H1 (cell line): ENCODE data around the gene S100A8. TPM values are rescaled to one million over a fixed set of nuclear protein-coding genes. Genes with fewer than 3 reads are reported as not detected.

Experiments
- CTCF ChIA-PET: fragments of 300-600 bp; sonication (Branson Sonifier 250); formaldehyde crosslinking; loops from one replicate; lab custom pipeline; 2021; ENCODE audit not compliant: partially characterized antibody; lab: Charles Lee
- POLR2A ChIA-PET: fragments of 300-600 bp; sonication (Branson Sonifier 250); formaldehyde crosslinking; loops from one replicate; lab custom pipeline; 2021; ENCODE audit warnings: inconsistent platforms; ENCODE audit not compliant: partially characterized antibody; lab: Charles Lee
- DNase-seq, 2 experiments: peaks; one replicate each; pipeline versions ENCODE4 v3.0.0 to v3.0.0-alpha.2; 2010 to 2022; ENCODE audit warnings: low spot score in 2 of 2, low read depth in 1 of 2, mixed read lengths in 1 of 2
- FAIRE-seq: peaks from 2 replicates; lab custom pipeline; 2011; peaks lifted over from hg19 to GRCh38; lab: Jason Lieb, UNC
- H2AFZ ChIP-seq: 2 replicates; pipeline ENCODE4 v1.8.1; 2012; ENCODE audit warnings: low read length, inconsistent platforms
- H2AK5ac ChIP-seq: 2 replicates; pipeline ENCODE4 v1.6.1; 2013; ENCODE audit warnings: low read depth, low read length
- H2BK120ac ChIP-seq: replicated peaks from 2 replicates; pipeline ENCODE3; 2013; ENCODE audit warnings: low read depth, low read length, inconsistent platforms
- H2BK12ac ChIP-seq: 2 replicates; pipeline ENCODE4 v1.6.1; 2013; ENCODE audit warnings: low read depth, low read length
- H2BK15ac ChIP-seq: 2 replicates; pipeline ENCODE4 v1.6.1; 2013; ENCODE audit warnings: low read length
- H2BK20ac ChIP-seq: 2 replicates; pipeline ENCODE4 v1.6.1; 2013; ENCODE audit warnings: low read length
- H2BK5ac ChIP-seq: 2 replicates; pipeline ENCODE4 v1.6.1; 2013; ENCODE audit warnings: low read depth, low read length
- H3K14ac ChIP-seq: 2 replicates; pipeline ENCODE4 v1.6.1; 2013; ENCODE audit warnings: inconsistent platforms; ENCODE audit not compliant: insufficient read length
- H3K18ac ChIP-seq: 2 replicates; pipeline ENCODE4 v1.6.1; 2013; ENCODE audit warnings: low read length; ENCODE audit errors: extremely low read depth
- H3K23ac ChIP-seq: 2 replicates; pipeline ENCODE4 v1.6.1; 2013; ENCODE audit warnings: inconsistent platforms; ENCODE audit not compliant: insufficient read length
- H3K23me2 ChIP-seq: 2 replicates; pipeline ENCODE4 v1.6.1; 2013; ENCODE audit warnings: low read depth, low read length
- H3K27ac ChIP-seq: 2 replicates; pipeline ENCODE4 v1.6.1; 2011; ENCODE audit warnings: low read depth, low read length, inconsistent platforms
- H3K27me3 ChIP-seq, 4 experiments: replicated peaks in 1 of 4; 1 replicate in 1 of 4; 2 replicates in 3 of 4; pipeline versions ENCODE4 v1.6.1 to v1.8.1; 2011 to 2013; ENCODE audit warnings: low read length in 3 of 4, mild to moderate bottlenecking in 3 of 4, inconsistent platforms in 2 of 4, mixed read lengths in 2 of 4, moderate library complexity in 1 of 4; ENCODE audit not compliant: control insufficient read depth in 3 of 4, insufficient read depth in 3 of 4; ENCODE audit errors: extremely low read depth in 1 of 4
- H3K36me3 ChIP-seq, 4 experiments: 2 replicates each; pipeline versions ENCODE4 v1.6.1 to v1.8.1; 2011 to 2013; ENCODE audit warnings: mild to moderate bottlenecking in 4 of 4, low read length in 3 of 4, moderate library complexity in 2 of 4, control low read depth in 1 of 4, inconsistent platforms in 1 of 4; ENCODE audit not compliant: insufficient read depth in 4 of 4, control insufficient read depth in 2 of 4
- H3K4ac ChIP-seq: replicated peaks from 2 replicates; pipeline ENCODE3; 2013; ENCODE audit warnings: low read length, low read depth, mixed read lengths, inconsistent platforms; ENCODE audit not compliant: insufficient read length
- H3K4me1 ChIP-seq, 4 experiments: replicated peaks in 1 of 4; 1 replicate in 1 of 4; 2 replicates in 3 of 4; pipeline versions ENCODE4 v1.6.1 to v1.8.1; 2011 to 2013; ENCODE audit warnings: low read length in 3 of 4, inconsistent platforms in 2 of 4, mixed read lengths in 1 of 4; ENCODE audit not compliant: insufficient read depth in 4 of 4, control insufficient read depth in 3 of 4
- H3K4me2 ChIP-seq, 2 experiments: 2 replicates each; pipeline versions ENCODE4 v1.6.1 to v1.8.1; 2011 to 2013; ENCODE audit warnings: low read depth in 2 of 2, low read length in 2 of 2, control low read depth in 1 of 2, inconsistent platforms in 1 of 2, mild to moderate bottlenecking in 1 of 2; ENCODE audit not compliant: insufficient read depth in 1 of 2
- H3K4me3 ChIP-seq, 4 experiments: fragments of 200-600, 300-600 bp in 1 of 4; sonication (generic), shearing (Covaris generic), sonication (Bioruptor Twin) in 1 of 4; 2 replicates each; pipeline versions ENCODE4 v1.5.1 to v1.8.1; 2011 to 2016; ENCODE audit warnings: low read length in 4 of 4, low read depth in 3 of 4, control low read depth in 2 of 4, inconsistent platforms in 2 of 4, mild to moderate bottlenecking in 2 of 4, mixed read lengths in 1 of 4, moderate library complexity in 1 of 4; ENCODE audit not compliant: insufficient read depth in 2 of 4; ENCODE audit errors: extremely low read depth in 1 of 4
- H3K56ac ChIP-seq: replicated peaks from 2 replicates; pipeline ENCODE3; 2013; ENCODE audit warnings: low read depth, mild to moderate bottlenecking, mixed read lengths, low read length, inconsistent platforms; ENCODE audit not compliant: insufficient read length
- H3K79me1 ChIP-seq: 2 replicates; pipeline ENCODE4 v1.6.1; 2013; ENCODE audit warnings: low read depth, low read length, control low read depth
- H3K79me2 ChIP-seq, 2 experiments: 2 replicates each; pipeline versions ENCODE4 v1.6.1 to v1.8.1; 2012 to 2013; ENCODE audit warnings: low read length in 2 of 2, mild to moderate bottlenecking in 2 of 2, inconsistent platforms in 1 of 2; ENCODE audit not compliant: insufficient read depth in 2 of 2, control insufficient read depth in 1 of 2
- H3K9ac ChIP-seq, 4 experiments: replicated peaks in 1 of 4; 1 replicate in 1 of 4; 2 replicates in 3 of 4; pipeline versions ENCODE4 v1.6.1 to v1.8.1; 2011 to 2013; ENCODE audit warnings: low read depth in 3 of 4, low read length in 3 of 4, control low read depth in 2 of 4, mild to moderate bottlenecking in 2 of 4, moderate library complexity in 2 of 4, inconsistent platforms in 1 of 4; ENCODE audit errors: extremely low read depth in 1 of 4
- H3K9me3 ChIP-seq, 2 experiments: 2 replicates each; pipeline versions ENCODE4 v1.6.1 to v1.8.1; 2012 to 2013; ENCODE audit warnings: mild to moderate bottlenecking in 2 of 2, moderate library complexity in 2 of 2, control low read depth in 1 of 2, inconsistent platforms in 1 of 2, low read depth in 1 of 2, low read length in 1 of 2, mixed read lengths in 1 of 2; ENCODE audit not compliant: insufficient read depth in 2 of 2
- H4K20me1 ChIP-seq, 2 experiments: replicated peaks in 1 of 2; 2 replicates each; pipeline versions ENCODE3 to v1.8.1; 2011 to 2013; ENCODE audit warnings: inconsistent platforms in 2 of 2, low read length in 2 of 2, mild to moderate bottlenecking in 1 of 2; ENCODE audit not compliant: insufficient read depth in 2 of 2, control insufficient read depth in 1 of 2
- H4K5ac ChIP-seq: 2 replicates; pipeline ENCODE4 v1.6.1; 2013; ENCODE audit warnings: low read length, low read depth, mixed read lengths, inconsistent platforms; ENCODE audit not compliant: insufficient read length
- H4K8ac ChIP-seq: 2 replicates; pipeline ENCODE4 v1.8.0; 2013; ENCODE audit warnings: mild to moderate bottlenecking, moderate library complexity, low read length, inconsistent platforms; ENCODE audit not compliant: insufficient read depth; ENCODE audit errors: extremely low read depth
- H4K91ac ChIP-seq: replicated peaks from 2 replicates; pipeline ENCODE3; 2013; ENCODE audit warnings: low read length, mixed read lengths, inconsistent platforms; ENCODE audit not compliant: insufficient read length
- BRCA1 ChIP-seq: IDR thresholded peaks from 2 replicates; pipeline ENCODE4 v1.6.1; 2012; ENCODE audit warnings: low read depth, low read length, improper control_type of control experiment
- FOSL1 ChIP-seq: IDR thresholded peaks from 2 replicates; pipeline ENCODE4 v1.6.1; 2011; ENCODE audit warnings: mild to moderate bottlenecking, low read depth, low read length, moderate library complexity; ENCODE audit not compliant: insufficient read depth
- POLR2A ChIP-seq, 2 experiments: IDR thresholded peaks; 1 replicate in 1 of 2; 2 replicates in 1 of 2; pipeline ENCODE4 v1.6.1; 2011; ENCODE audit warnings: low read depth in 2 of 2, low read length in 2 of 2, mild to moderate bottlenecking in 2 of 2; ENCODE audit errors: control extremely low read depth in 1 of 2
- SIX5 ChIP-seq: IDR thresholded peaks from 2 replicates; pipeline ENCODE4 v1.6.1; 2011; ENCODE audit warnings: mild to moderate bottlenecking, low read depth, low read length
- TBP ChIP-seq: IDR thresholded peaks from 2 replicates; pipeline ENCODE4 v1.6.1; 2011; ENCODE audit warnings: low read depth, low read length, improper control_type of control experiment
- WGBS, 2 experiments: shearing (Covaris generic) in 1 of 2; methylation state at CpG; one replicate each; pipeline versions ENCODE4 v1.1.6 to v1.1.7; 2013 to 2015; ENCODE audit warnings: low lambda C conversion rate in 2 of 2, mixed read lengths in 2 of 2, inconsistent platforms in 1 of 2, low coverage in 1 of 2, missing lambda C conversion rate in 1 of 2; ENCODE audit not compliant: insufficient replicate concordance in 2 of 2, insufficient coverage in 1 of 2, insufficient read length in 1 of 2; ENCODE audit errors: extremely low coverage in 1 of 2, missing lambda C conversion rate in 1 of 2; 5-methylcytosine and 5-hydroxymethylcytosine counted together
- polyA plus RNA-seq, 7 experiments: library from polyadenylated mRNA; depleted of rRNA in 3 of 7; stranded (reverse) in 5 of 7; unstranded in 2 of 7; fragments of >200 nt in 5 of 7; fragments of 200-250 nt in 2 of 7; gene quantifications; 1 replicate in 5 of 7; 2 replicates in 1 of 7; 4 replicates in 1 of 7; pipeline versions ENCODE4 v1.2.1 to v1.2.3, GENCODE V29; 2011 to 2013; ENCODE audit warnings: missing spikeins in 2 of 7, mixed read lengths in 2 of 7
- total RNA-seq: library from RNA; stranded (reverse); fragmentation: NEBNext Ultra II Directional; extraction: Animal tissue kit (Norgen Biotek cat#: 25700); gene quantifications from 2 replicates; pipeline ENCODE4 v1.2.1, GENCODE V29; 2021

Gene S100A8
- total and polyA plus RNA-seq, 2 of the 8 experiments (the other 6 are each of a cell fraction or from before 2014, with no cell fraction given), result not detected

GRCh38 chr1:153399401-153400055 lies 8.7 kb upstream of the S100A8 start:
- no peak overlapping the region for H3K4ac ChIP-seq
- ChIA-PET CTCF (interaction anchor here (0.7 to 6.4 kb wide), 21 partner anchors 8 to 229 kb away, joined by 3 to 63 read pairs (median 4); partner anchors contain the start of genes PGLYRP4, S100A1, S100A7A and S100A8), POLR2A (no interaction called here)
- no peak overlapping the region for H3K4me3 ChIP-seq
- H2BK120ac ChIP-seq, result no peak overlapping the region
- no peaks in the 10 kb centered on the region for H3K79me2 ChIP-seq
- no peak overlapping the region for H2AFZ ChIP-seq
- WGBS, 2 experiments, result 93% methylated on average over 7 of the region's 7 CpGs; no CpG with 5 or more reads in 1 of the 2 experiments
- H4K91ac ChIP-seq, result no peak overlapping the region
- FAIRE-seq (no peak), DNase-seq (peak in 1 of 2 experiments; percentile 35)
- H3K27me3 ChIP-seq, result peaks cover 0 to 9% (median 7%) of the 10 kb centered on the region in 4 experiments; a peak in 6 of 7 replicates
- H3K36me3 ChIP-seq, result no peaks in the 10 kb centered on the region
- no peak overlapping the region for H4K8ac ChIP-seq
- no peak overlapping the region for H2BK5ac ChIP-seq
- H2BK12ac ChIP-seq, result 0 out of 2 replicates have a peak overlapping the region, but pooled peaks have one; percentile 33
- no peak overlapping the region for H3K9ac ChIP-seq
- H4K5ac ChIP-seq, result no peak overlapping the region
- no peak overlapping the region for H3K4me2 ChIP-seq
- no peak overlapping the region for H2AK5ac ChIP-seq
- H3K4me1 ChIP-seq, result no peaks in the 10 kb centered on the region; a peak in 1 of 7 replicates
- no peak overlapping the region for H3K14ac ChIP-seq
- H2BK20ac ChIP-seq, result no peak overlapping the region
- 0 out of 4 replicates have a peak, but pooled peaks cover 0 to 2% of the 10 kb centered on the region in 2 experiments for H3K9me3 ChIP-seq
- no peaks in the 10 kb centered on the region for H3K79me1 ChIP-seq
- H2BK15ac ChIP-seq, result no peak overlapping the region
- no peak overlapping the region for H3K23ac ChIP-seq
- no peaks in the 10 kb centered on the region for H3K23me2 ChIP-seq
- no peak overlapping the region for H3K27ac ChIP-seq
- no peak overlapping the region for H3K56ac ChIP-seq
- H3K18ac ChIP-seq, result no peak overlapping the region
- no peaks in the 10 kb centered on the region for H4K20me1 ChIP-seq
- TF ChIP-seq BRCA1 (no peak), TBP (no peak), POLR2A (IDR thresholded peaks at IDR 0.05; ENCODE audit: control extremely low read depth in 1 of 2, low read depth in 2 of 2, low read length in 2 of 2) (no peak), FOSL1 (no peak), SIX5 (no peak)
